Inferior parietal cortex (tissue), 1 donor: ENCODE measurements around the gene MBP.
"Not testable (repeated sequence)": the region's sequence is repeated elsewhere in the genome, so short reads cannot be mapped to it uniquely, and the experiment has no call there.

Experiments
- DNase-seq: peaks from one replicate; pipeline ENCODE4 v3.0.0-alpha.2; 2016; ENCODE audit errors: extremely low spot score

MBP gene

GRCh38 chr18:77005651-77006195 is 126.9 kb downstream of the MBP start:
- no peak for DNase-seq

- no peak for DNase-seq
Observed at GRCh38 chr18:77004555-77005380, 127.8 kb downstream of the MBP start.

DNA sequence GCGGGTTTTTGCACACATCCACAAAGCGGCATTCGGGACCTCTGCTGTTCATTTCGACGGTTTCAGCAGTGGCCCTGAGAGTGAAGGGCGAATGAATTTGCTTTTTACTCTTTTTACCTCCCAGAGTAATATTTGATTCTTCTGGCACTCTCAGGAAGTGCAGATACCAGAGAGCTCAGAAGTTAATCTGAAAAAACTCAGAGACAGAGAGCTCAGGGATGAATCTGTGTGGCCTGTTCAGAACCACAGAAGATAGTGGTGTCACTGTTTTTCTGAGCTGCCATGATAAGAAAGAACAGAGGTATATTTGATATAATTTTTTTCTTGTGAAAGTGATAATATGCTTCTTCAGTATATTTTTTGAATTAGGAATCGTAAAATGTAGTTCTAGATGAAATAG is 129.3 kb downstream of the MBP start:
- no peak for DNase-seq

DNA sequence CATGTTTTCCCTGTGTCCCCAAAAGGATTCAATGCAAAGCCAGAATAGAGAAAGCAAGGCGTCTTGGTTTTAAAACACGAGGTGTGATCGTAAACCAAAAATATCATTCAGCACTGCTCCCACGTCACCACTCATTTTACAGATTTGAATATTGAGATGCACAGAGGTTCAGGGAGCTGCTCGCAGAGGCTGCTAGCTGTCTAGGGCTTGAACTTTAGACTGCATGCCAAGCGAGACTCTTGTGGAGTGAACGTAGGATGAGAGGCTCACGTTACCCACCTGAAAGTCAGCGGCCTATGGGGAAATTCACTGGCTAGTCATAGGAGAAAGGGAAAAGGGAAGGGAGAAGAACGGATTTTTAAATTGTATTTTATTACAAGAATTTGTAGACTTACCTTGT is 130.1 kb downstream of the MBP start:
- DNase-seq, result no peak

GRCh38 chr18:77001979-77002378 is 130.6 kb downstream of the MBP start:
- no peak for DNase-seq

GRCh38 chr18:77001041-77001440 is 131.5 kb downstream of the MBP start:
- no peak for DNase-seq

DNA sequence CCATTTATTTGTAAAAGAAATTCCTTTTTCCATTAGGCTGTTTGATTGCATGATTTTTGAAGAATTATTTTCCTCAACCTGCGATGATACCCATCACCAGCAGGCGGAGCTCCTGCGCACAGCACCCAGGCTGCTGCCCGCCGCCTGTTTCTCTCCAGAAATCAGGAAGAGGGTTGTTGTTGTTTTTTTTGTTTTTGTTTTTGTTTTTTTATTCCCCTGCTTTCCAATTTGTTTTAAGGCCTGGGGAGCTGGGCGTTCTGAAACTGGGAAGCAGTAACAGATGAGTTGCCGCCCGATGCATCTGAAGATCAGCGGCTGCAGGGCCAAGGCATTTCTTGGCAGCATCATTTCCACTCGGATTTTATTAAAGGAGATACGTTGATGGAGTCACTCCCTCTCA is 132.1 kb downstream of the MBP start:
- DNase-seq, result peak; percentile 77

GRCh38 chr18:76999077-76999476 is 133.5 kb downstream of the MBP start:
- DNase-seq, result no peak

- DNase-seq, result no peak
Observed at GRCh38 chr18:76997951-76998808, 134.4 kb downstream of the MBP start.

DNA sequence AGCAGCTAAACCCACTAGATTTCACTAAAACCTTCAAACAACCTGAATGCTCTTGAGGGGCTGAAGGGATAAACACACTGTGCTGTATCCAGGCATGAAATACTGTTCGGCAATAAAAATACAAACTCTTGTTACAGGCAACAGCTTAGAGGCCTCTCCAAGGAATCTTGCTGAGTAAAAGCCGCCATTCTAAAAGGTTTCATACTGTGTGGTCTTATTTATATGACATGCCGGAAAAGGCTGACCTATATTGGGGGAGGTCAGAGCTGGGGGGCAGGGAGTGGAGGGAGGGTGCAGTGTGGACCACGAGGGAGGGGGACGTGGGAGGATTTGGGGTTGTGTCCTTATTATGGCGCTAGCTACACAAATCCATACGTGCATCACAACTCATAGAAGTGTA is 136.2 kb downstream of the MBP start:
- DNase-seq, result no peak

GRCh38 chr18:76995896-76996295 is 136.7 kb downstream of the MBP start:
- DNase-seq, result no peak

- no peak for DNase-seq
Observed at GRCh38 chr18:76994086-76994654, 138.4 kb downstream of the MBP start.

DNA sequence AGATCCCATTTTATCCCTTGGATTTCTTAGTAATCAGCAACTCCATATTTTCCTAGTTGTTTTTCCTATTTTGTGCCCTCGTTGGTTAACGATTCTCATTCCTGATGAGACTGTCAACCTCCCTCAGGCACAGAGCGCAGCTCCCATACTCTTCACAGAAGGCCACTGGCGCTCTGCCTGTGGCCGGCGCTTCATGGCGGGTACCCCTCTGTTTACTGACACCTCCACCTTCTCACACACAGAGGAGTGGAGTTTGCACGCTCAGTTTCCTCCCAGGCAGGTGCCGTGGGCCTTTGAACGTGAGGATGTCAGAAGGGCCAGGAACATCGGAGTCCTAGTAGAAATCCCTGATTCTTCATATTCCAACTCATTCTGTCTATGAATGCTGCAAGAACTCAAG is 139.0 kb downstream of the MBP start:
- no peak for DNase-seq

DNA sequence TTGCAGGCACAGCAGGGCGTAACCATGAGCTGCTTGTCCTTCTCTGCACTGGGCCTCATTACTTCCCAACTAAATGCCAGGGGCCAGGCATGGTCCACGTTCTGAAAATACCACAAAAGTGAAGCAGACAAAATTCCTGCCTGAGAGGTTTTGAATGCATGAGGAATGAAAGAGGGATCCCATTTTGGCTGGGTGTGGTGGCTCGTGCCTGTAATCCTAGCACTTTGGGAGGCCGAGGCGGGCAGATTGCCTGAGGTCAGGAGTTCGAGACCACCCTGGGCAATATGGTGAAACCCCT is 139.5 kb downstream of the MBP start:
- DNase-seq, result no peak

GRCh38 chr18:76992226-76993084 is 140.1 kb downstream of the MBP start:
- no peak for DNase-seq

GRCh38 chr18:76991021-76991688 is 141.4 kb downstream of the MBP start:
- DNase-seq, result no peak

DNA sequence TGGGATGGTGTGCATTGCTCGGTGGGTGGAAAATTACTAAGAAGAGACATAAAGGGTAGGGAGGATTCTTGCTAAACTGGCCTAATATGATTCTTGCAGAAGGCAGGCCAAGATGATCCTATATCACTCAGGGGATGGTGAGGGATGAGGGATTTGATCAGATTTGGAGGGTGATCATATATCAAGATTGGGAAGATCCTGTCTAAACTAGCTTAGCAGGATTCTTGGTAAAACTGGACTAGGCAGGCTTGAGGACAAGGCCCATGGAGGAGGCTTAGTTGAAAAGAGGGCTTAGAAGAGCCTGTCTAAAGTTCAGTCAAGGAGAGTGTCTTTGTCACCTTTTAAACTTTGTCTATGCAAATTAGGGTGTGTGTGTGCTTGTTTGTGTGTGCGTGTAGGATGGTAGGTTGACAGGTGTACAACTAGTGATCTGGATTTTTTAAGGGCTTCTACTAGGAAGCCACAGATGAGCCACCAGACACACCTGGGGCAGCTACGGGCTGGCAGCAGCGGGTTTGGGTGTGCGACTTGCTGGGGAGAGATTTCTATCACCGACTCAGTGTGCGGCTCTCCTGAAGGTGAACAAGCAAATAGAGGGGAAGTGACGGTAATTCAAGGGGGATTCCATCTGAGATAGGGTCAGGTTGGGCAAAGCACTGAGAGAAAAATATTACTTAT is 142.1 kb downstream of the MBP start:
- DNase-seq, result not testable (repeated sequence)

GRCh38 chr18:76989647-76990190 is 142.9 kb downstream of the MBP start:
- DNase-seq, result no peak

DNA sequence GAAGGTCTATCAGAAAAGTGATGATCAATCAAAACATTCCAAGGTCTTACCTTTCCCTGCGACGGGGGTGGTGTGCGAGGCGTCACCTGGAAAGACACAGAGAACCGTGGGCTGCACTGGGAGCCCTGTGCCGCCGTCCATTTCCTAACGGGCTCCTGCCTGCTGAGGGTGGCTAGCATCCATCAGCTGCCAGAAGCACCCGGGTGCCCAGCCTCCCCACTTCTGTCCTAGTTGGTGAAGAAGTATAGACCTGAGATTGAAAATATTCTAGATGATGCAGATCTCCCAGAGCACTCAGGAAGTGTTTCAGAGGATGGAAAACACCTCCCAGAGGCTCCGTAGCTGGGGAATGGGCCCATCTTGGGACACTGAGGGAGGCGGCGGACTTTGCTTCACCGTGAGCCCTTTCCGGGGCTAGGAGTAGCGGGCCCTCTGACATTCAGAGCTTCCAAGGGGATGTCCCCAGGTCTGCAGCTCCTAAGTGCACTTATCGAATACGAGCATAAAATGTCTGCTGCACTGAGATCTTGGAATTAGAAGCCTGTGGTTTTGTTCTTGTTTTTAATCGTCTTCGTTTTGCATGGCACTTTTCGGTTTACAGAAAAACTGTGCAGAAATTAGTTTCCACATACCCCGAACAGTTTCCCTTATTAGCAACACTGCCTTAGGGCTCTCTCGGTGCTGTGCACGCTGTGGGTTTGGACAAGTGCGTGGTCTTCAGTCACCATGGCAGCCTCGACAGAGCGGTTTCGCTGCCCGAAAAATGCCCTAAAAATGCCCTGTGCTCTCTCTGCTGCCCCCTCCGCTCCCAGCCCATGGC is 143.5 kb downstream of the MBP start:
- no peak for DNase-seq
